Stimulated activated CD4-positive, alpha-beta T cell treated with anti-CD3 and anti-CD28 coated beads, Interleukin-4, amount 100 ng/mL, for 48 hours (primary cell): ENCODE data around the gene VAV2.

Experiments
- DNase-seq, 2 donors: peaks; one replicate each; pipeline ENCODE4 v3.0.0-alpha.2; 2020; ENCODE audit warnings: low read depth in 2 of 2

VAV2 gene

GRCh38 chr9:133742849-133743444 lies 249.2 kb downstream of the VAV2 start:
- peak; percentile 65 to 73 for DNase-seq

- no peak for DNase-seq
Measured at GRCh38 chr9:133742251-133742650, 249.9 kb downstream of the VAV2 start.

- DNase-seq, result no peak
Measured at GRCh38 chr9:133741716-133742115, 250.4 kb downstream of the VAV2 start.

- no peak for DNase-seq
Measured at GRCh38 chr9:133740911-133741310, 251.2 kb downstream of the VAV2 start.

GRCh38 chr9:133739408-133740280 lies 252.5 kb downstream of the VAV2 start:
- DNase-seq, result no peak

- DNase-seq, result no peak
Measured at GRCh38 chr9:133738640-133739225, 253.4 kb downstream of the VAV2 start.

GRCh38 chr9:133737774-133738639 lies 254.1 kb downstream of the VAV2 start, which contains the start of gene SARDH:
Gene SARDH (minus strand): TSS chr9:133738352. CDS start chr9:133734173, 4,179 bp downstream.
- DNase-seq, result peak; percentile 24 to 30

GRCh38 chr9:133737071-133737773 lies 254.9 kb downstream of the VAV2 start:
- no peak for DNase-seq

- DNase-seq, result no peak
Measured at GRCh38 chr9:133735931-133736330, 256.2 kb downstream of the VAV2 start.

GRCh38 chr9:133735415-133735775 lies 256.7 kb downstream of the VAV2 start:
- DNase-seq, result no peak

- DNase-seq, result no peak
Measured at GRCh38 chr9:133734590-133735414, 257.3 kb downstream of the VAV2 start.

- no peak for DNase-seq
Measured at GRCh38 chr9:133733796-133734533, 258.2 kb downstream of the VAV2 start.

- DNase-seq, result no peak
Measured at GRCh38 chr9:133733421-133733795, 258.7 kb downstream of the VAV2 start.

GRCh38 chr9:133732639-133733408 lies 259.3 kb downstream of the VAV2 start:
- no peak for DNase-seq

GRCh38 chr9:133731876-133732638 lies 260.1 kb downstream of the VAV2 start:
- no peak for DNase-seq

GRCh38 chr9:133730994-133731715 lies 261.0 kb downstream of the VAV2 start:
- no peak for DNase-seq

- DNase-seq, result no peak
Measured at GRCh38 chr9:133729617-133730281, 262.4 kb downstream of the VAV2 start.
